Endothelial cell of umbilical vein (primary cell): Measurements from ENCODE around the gene MID1. TPM values are rescaled to one million over a fixed set of nuclear protein-coding genes. Genes with fewer than 3 reads are reported as not detected.

Experiments
- BruUV-seq: library from RNA; stranded (reverse); fragments of 400-500 nt; replicated peaks from 2 replicates; lab custom pipeline; 2021; lab: Mats Ljungman, UMichigan
- CTCF ChIA-PET: fragments of 300-600, 350-600 bp; sonication (Branson Sonifier 250); formaldehyde crosslinking; loops from one replicate; lab custom pipeline; 2021; ENCODE audit warnings: antibody characterized with exemption, inconsistent platforms; lab: Charles Lee
- POLR2A ChIA-PET: fragments of 300-600, 350-600 bp; sonication (Branson Sonifier 250); formaldehyde crosslinking; loops from one replicate; lab custom pipeline; 2021; ENCODE audit warnings: antibody characterized with exemption, inconsistent platforms; lab: Charles Lee
- DNase-seq: peaks from one replicate; pipeline ENCODE4 v3.0.0-alpha.2; 2011; ENCODE audit warnings: low read depth, low spot score
- FAIRE-seq: peaks from 2 replicates; lab custom pipeline; 2011; peaks lifted over from hg19 to GRCh38; lab: Jason Lieb, UNC
- H2AFZ ChIP-seq: 2 replicates; pipeline ENCODE4 v1.6.0; 2012; ENCODE audit warnings: low read depth, low read length, control low read depth, inconsistent platforms
- H3K27ac ChIP-seq: 2 replicates; pipeline ENCODE4 v1.5.1; 2011; ENCODE audit warnings: low read depth, mild to moderate bottlenecking, control low read depth, low read length, moderate library complexity; ENCODE audit not compliant: insufficient read depth
- H3K27me3 ChIP-seq, 2 experiments: 2 replicates each; pipeline versions ENCODE4 v1.6.0 to v1.6.1; 2011; ENCODE audit warnings: low read length in 2 of 2, mixed read lengths in 1 of 2; ENCODE audit not compliant: control insufficient read depth in 2 of 2, insufficient read depth in 2 of 2
- H3K36me3 ChIP-seq, 2 experiments: 2 replicates in 1 of 2; 3 replicates in 1 of 2; pipeline ENCODE4 v1.5.1; 2011; ENCODE audit warnings: low read length in 2 of 2, mild to moderate bottlenecking in 1 of 2, moderate library complexity in 1 of 2; ENCODE audit not compliant: control insufficient read depth in 2 of 2, insufficient read depth in 2 of 2; ENCODE audit errors: extremely low read depth in 1 of 2
- H3K4me1 ChIP-seq: 3 replicates; pipeline ENCODE4 v1.5.1; 2011; ENCODE audit warnings: mild to moderate bottlenecking, low read length; ENCODE audit not compliant: control insufficient read depth, insufficient read depth; ENCODE audit errors: extremely low read depth
- H3K4me2 ChIP-seq: 2 replicates; pipeline ENCODE4 v1.6.1; 2011; ENCODE audit warnings: low read length, control low read depth, mixed read lengths; ENCODE audit not compliant: insufficient read depth
- H3K4me3 ChIP-seq, 3 experiments: fragments of 200-600 bp in 1 of 3; sonication (generic), shearing (Covaris generic) in 1 of 3; replicated peaks in 1 of 3; 2 replicates each; pipeline ENCODE4 v1.5.1; 2011 to 2016; ENCODE audit warnings: control low read depth in 3 of 3, low read length in 3 of 3, mild to moderate bottlenecking in 2 of 3, inconsistent platforms in 1 of 3, low read depth in 1 of 3, moderate library complexity in 1 of 3; ENCODE audit not compliant: insufficient read depth in 1 of 3
- H3K79me2 ChIP-seq: 2 replicates; pipeline ENCODE4 v1.6.0; 2012; ENCODE audit warnings: low read length, inconsistent platforms; ENCODE audit not compliant: control insufficient read depth, insufficient read depth
- H3K9ac ChIP-seq: replicated peaks from 2 replicates; pipeline ENCODE3; 2011; ENCODE audit warnings: low read length, control low read depth; ENCODE audit not compliant: insufficient read depth; ENCODE audit errors: extremely low read depth
- H3K9me1 ChIP-seq: replicated peaks from 3 replicates; pipeline ENCODE4 v1.6.0; 2011; ENCODE audit warnings: mild to moderate bottlenecking, low read length; ENCODE audit not compliant: control insufficient read depth, insufficient read depth; ENCODE audit errors: extremely low read depth
- H3K9me3 ChIP-seq: replicated peaks from 2 replicates; pipeline ENCODE4 v1.5.1; 2012; ENCODE audit warnings: low read length, inconsistent platforms; ENCODE audit not compliant: control insufficient read depth, insufficient read depth
- H4K20me1 ChIP-seq: replicated peaks from 2 replicates; pipeline ENCODE3; 2011; ENCODE audit warnings: mild to moderate bottlenecking, low read length; ENCODE audit not compliant: control insufficient read depth, insufficient read depth; ENCODE audit errors: extremely low read depth
- CTCF ChIP-seq, 2 donors: IDR thresholded peaks; 1 replicate in 1 of 2; 2 replicates in 1 of 2; pipeline ENCODE4 v1.5.1; 2011; ENCODE audit warnings: low read length in 2 of 2, mild to moderate bottlenecking in 2 of 2, moderate library complexity in 2 of 2, control low read depth in 1 of 2, inconsistent platforms in 1 of 2, low read depth in 1 of 2; ENCODE audit not compliant: insufficient read depth in 1 of 2; ENCODE audit errors: extremely low read depth in 1 of 2
- EZH2 ChIP-seq: IDR thresholded peaks from 2 replicates; pipeline ENCODE4 v1.6.1; 2012; ENCODE audit warnings: borderline replicate concordance, low read depth, mild to moderate bottlenecking, moderate library complexity, low read length, inconsistent platforms; ENCODE audit not compliant: severe bottlenecking
- FOS ChIP-seq: IDR thresholded peaks from 2 replicates; pipeline ENCODE4 v1.6.1; 2011; ENCODE audit warnings: mild to moderate bottlenecking, low read length, moderate library complexity, borderline replicate concordance; ENCODE audit not compliant: insufficient read depth
- GATA2 ChIP-seq: IDR thresholded peaks from 2 replicates; pipeline ENCODE4 v1.7.0; 2011; ENCODE audit warnings: low read depth, mild to moderate bottlenecking, moderate library complexity, mixed read lengths, low read length; ENCODE audit not compliant: insufficient read length, insufficient read depth
- JUN ChIP-seq: IDR thresholded peaks from 2 replicates; pipeline ENCODE4 v1.6.1; 2011; ENCODE audit warnings: borderline replicate concordance, low read depth; ENCODE audit not compliant: insufficient read length, insufficient read depth
- MAX ChIP-seq: IDR thresholded peaks from 2 replicates; pipeline ENCODE4 v1.6.1; 2011; ENCODE audit not compliant: insufficient read depth, insufficient read length
- MYC ChIP-seq: IDR thresholded peaks from one replicate; pipeline ENCODE4 v1.6.1; 2011; ENCODE audit warnings: mild to moderate bottlenecking, low read depth, low read length
- POLR2A ChIP-seq: IDR thresholded peaks from 2 replicates; pipeline ENCODE4 v1.6.1; 2012; ENCODE audit warnings: low read depth, mild to moderate bottlenecking, control low read depth, low read length
- POLR2AphosphoS5 ChIP-seq: IDR thresholded peaks from 2 replicates; pipeline ENCODE4 v1.6.1; 2012; ENCODE audit warnings: low read depth, mild to moderate bottlenecking, control low read depth, low read length, moderate library complexity; ENCODE audit not compliant: insufficient read depth
- dilution Hi-C: fragments of 300-500 bp; cut with MboI; formaldehyde crosslinking; loops from one replicate; pipeline ENCODE4 v1.15.0; 2019; ENCODE audit warnings: low sequenced_read_pairs; ENCODE audit not compliant: extremely low pct_ligation_motif_present
- intact Hi-C: fragments of 100-400 bp; cut with micrococcal nuclease; formaldehyde crosslinking; loops from one replicate; pipeline ENCODE4 v1.10.0; 2022
- polyA plus RNA-seq, 4 experiments: library from polyadenylated mRNA; depleted of rRNA in 3 of 4; stranded (reverse) in 3 of 4; unstranded in 1 of 4; fragments of >200 nt; gene quantifications; 2 replicates each; pipeline versions ENCODE4 v1.2.1 to v1.2.3, GENCODE V29; 2011 to 2012; ENCODE audit warnings: missing spikeins in 1 of 4
- total RNA-seq: library from RNA; stranded (reverse); gene quantifications from 2 replicates; pipeline ENCODE4 v1.2.3, GENCODE V29; 2021

MID1 gene
- total and polyA plus RNA-seq, 2 donors (not counting 3 experiments of a cell fraction or from before 2014, with no cell fraction given) = 21.3 to 29.8 TPM

GRCh38 chrX:10656214-10656613 lies 35.8 kb upstream of the MID1 start:
- intact Hi-C loops (no loop called here), dilution Hi-C loops (no loop called here)
- peaks cover 2% of the 10 kb centered on the region in 2 experiments for H3K27me3 ChIP-seq
- no TSS peak for BruUV-seq
- DNase-seq (no peak), FAIRE-seq (no peak)
- H3K79me2 ChIP-seq = no peaks in the 10 kb centered on the region
- TF ChIP-seq POLR2A (no peak), EZH2 (no peak), JUN (no peak), FOS (no peak), POLR2AphosphoS5 (no peak), CTCF (IDR thresholded peaks at IDR 0.05; ENCODE audit: extremely low read depth in 1 of 2, insufficient read depth in 1 of 2, low read depth in 1 of 2, low read length in 2 of 2) (no peak), MYC (no peak), MAX (no peak), GATA2 (no peak)
- POLR2A ChIA-PET = no interaction called here
- H2AFZ ChIP-seq = no peak overlapping the region
- H3K4me3 ChIP-seq = no peak overlapping the region
- H3K36me3 ChIP-seq = no peaks in the 10 kb centered on the region
- H3K27ac ChIP-seq = no peak overlapping the region
- H3K9me3 ChIP-seq = no peaks in the 10 kb centered on the region
- H4K20me1 ChIP-seq = no peaks in the 10 kb centered on the region
- CTCF ChIA-PET = no interaction called here
- no peak overlapping the region for H3K4me2 ChIP-seq
- no peaks in the 10 kb centered on the region for H3K4me1 ChIP-seq
- no peaks in the 10 kb centered on the region for H3K9me1 ChIP-seq
- no peak overlapping the region for H3K9ac ChIP-seq
